ENCODE data around the gene ANKS1B. TPM values are rescaled to one million over a fixed set of nuclear protein-coding genes. Genes with fewer than 3 reads are reported as not detected.

ANKS1B gene
- total RNA-seq, 1 experiment from 2014 or later: 5.8 TPM

GRCh38 chr12:99067171-99067785 is 917.5 kb downstream of the ANKS1B start:
- H3K9me3 Mint-ChIP-seq: no peaks in the 10 kb centered on the region
- no peak overlapping the region for H3K27ac Mint-ChIP-seq
- POLR2A ChIA-PET: no interaction called here
- no peak for DNase-seq (ENCODE audit: low spot score)
- H3K27me3 Mint-ChIP-seq (ENCODE audit: low read depth): no peaks in the 10 kb centered on the region
- TF ChIP-seq, protein P1, sequence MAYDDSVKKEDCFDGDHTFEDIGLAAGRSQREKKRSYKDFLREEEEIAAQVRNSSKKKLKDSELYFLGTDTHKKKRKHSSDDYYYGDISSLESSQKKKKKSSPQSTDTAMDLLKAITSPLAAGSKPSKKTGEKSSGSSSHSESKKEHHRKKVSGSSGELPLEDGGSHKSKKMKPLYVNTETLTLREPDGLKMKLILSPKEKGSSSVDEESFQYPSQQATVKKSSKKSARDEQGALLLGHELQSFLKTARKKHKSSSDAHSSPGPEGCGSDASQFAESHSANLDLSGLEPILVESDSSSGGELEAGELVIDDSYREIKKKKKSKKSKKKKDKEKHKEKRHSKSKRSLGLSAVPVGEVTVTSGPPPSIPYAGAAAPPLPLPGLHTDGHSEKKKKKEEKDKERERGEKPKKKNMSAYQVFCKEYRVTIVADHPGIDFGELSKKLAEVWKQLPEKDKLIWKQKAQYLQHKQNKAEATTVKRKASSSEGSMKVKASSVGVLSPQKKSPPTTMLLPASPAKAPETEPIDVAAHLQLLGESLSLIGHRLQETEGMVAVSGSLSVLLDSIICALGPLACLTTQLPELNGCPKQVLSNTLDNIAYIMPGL (CRISPR knock-in tag; IDR thresholded peaks at IDR 0.05): no peak
- TF ChIP-seq ZNF423 (CRISPR knock-in tag; IDR thresholded peaks at IDR 0.05) (no peak), ZNF232 (CRISPR knock-in tag; IDR thresholded peaks at IDR 0.05) (no peak), FOXP4 (CRISPR knock-in tag; IDR thresholded peaks at IDR 0.05) (no peak), ZBTB43 (CRISPR knock-in tag; IDR thresholded peaks at IDR 0.05) (no peak), TP53 (CRISPR knock-in tag; IDR thresholded peaks at IDR 0.05) (no peak), GABPB1 (CRISPR knock-in tag; IDR thresholded peaks at IDR 0.05) (no peak), SP1 (CRISPR knock-in tag; conservative IDR thresholded peaks at IDR 0.05) (no peak), JUN (CRISPR knock-in tag; IDR thresholded peaks at IDR 0.05) (no peak), JAZF1 (CRISPR knock-in tag; IDR thresholded peaks at IDR 0.05) (no peak), CREM (CRISPR knock-in tag; IDR thresholded peaks at IDR 0.05) (no peak), IRF2 (CRISPR knock-in tag; IDR thresholded peaks at IDR 0.05; ENCODE audit: borderline replicate concordance, low read depth) (no peak), RELA (CRISPR knock-in tag; IDR thresholded peaks at IDR 0.05; ENCODE audit: borderline replicate concordance) (no peak), TEAD1 (CRISPR knock-in tag; IDR thresholded peaks at IDR 0.05) (no peak)
- TF ChIP-seq, protein P2, sequence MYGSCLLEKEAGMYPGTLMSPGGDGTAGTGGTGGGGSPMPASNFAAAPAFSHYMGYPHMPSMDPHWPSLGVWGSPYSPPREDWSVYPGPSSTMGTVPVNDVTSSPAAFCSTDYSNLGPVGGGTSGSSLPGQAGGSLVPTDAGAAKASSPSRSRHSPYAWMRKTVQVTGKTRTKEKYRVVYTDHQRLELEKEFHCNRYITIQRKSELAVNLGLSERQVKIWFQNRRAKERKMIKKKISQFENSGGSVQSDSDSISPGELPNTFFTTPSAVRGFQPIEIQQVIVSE (CRISPR knock-in tag; IDR thresholded peaks at IDR 0.05; ENCODE audit: borderline replicate concordance): no peak
- TF ChIP-seq, protein P3, sequence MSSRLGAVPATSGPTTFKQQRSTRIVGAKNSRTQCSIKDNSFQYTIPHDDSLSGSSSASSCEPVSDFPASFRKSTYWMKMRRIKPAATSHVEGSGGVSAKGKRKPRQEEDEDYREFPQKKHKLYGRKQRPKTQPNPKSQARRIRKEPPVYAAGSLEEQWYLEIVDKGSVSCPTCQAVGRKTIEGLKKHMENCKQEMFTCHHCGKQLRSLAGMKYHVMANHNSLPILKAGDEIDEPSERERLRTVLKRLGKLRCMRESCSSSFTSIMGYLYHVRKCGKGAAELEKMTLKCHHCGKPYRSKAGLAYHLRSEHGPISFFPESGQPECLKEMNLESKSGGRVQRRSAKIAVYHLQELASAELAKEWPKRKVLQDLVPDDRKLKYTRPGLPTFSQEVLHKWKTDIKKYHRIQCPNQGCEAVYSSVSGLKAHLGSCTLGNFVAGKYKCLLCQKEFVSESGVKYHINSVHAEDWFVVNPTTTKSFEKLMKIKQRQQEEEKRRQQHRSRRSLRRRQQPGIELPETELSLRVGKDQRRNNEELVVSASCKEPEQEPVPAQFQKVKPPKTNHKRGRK (CRISPR knock-in tag; IDR thresholded peaks at IDR 0.05; ENCODE audit: borderline replicate concordance): no peak
- no peak overlapping the region for H3K4me3 Mint-ChIP-seq
- H3K4me1 Mint-ChIP-seq: no peaks in the 10 kb centered on the region
- H3K36me3 Mint-ChIP-seq: no peaks in the 10 kb centered on the region
- CTCF ChIA-PET: interaction anchor here (0.6 kb wide), 1 partner anchor 9 kb away, joined by 4 read pairs; no protein-coding TSS in a partner anchor
- no peak for ATAC-seq

DNA sequence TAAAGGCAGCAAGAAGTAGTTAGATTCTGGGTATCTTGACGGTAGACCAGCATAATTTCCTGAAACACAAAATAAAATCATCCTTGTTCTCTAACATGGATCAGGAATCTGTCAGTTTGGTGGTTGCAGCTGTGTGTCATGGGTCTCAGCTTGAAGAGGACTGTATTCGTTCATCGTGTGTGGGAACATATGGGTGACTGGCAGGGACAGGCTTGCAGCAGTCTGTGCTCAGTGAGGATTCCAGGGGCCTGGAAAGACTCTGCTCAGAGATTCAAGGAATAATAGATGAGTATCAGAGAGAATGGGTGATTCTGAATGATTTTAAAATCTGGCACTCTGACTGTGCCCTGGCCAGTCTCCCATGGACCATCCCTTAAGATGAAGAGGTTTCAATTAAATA is 918.0 kb downstream of the ANKS1B start:
- DNase-seq (ENCODE audit: low spot score): no peak
- ATAC-seq: no peak
- Mint-ChIP-seq H3K4me1 (no peaks in the 10 kb centered on the region), H3K27me3 (ENCODE audit: low read depth) (no peaks in the 10 kb centered on the region), H3K27ac (no peak overlapping the region), H3K36me3 (no peaks in the 10 kb centered on the region), H3K4me3 (no peak overlapping the region), H3K9me3 (no peaks in the 10 kb centered on the region)
- POLR2A ChIA-PET: no interaction called here
- CTCF ChIA-PET: interaction anchor here (0.6 kb wide), 1 partner anchor 9 kb away, joined by 4 read pairs; no protein-coding TSS in a partner anchor
- TF ChIP-seq ATF2 (CRISPR knock-in tag; IDR thresholded peaks at IDR 0.05; ENCODE audit: borderline replicate concordance, low read depth) (no peak), NFYB (CRISPR knock-in tag; conservative IDR thresholded peaks at IDR 0.05; ENCODE audit: low read depth) (no peak), FOXP4 (CRISPR knock-in tag; IDR thresholded peaks at IDR 0.05) (no peak), GABPB1 (CRISPR knock-in tag; IDR thresholded peaks at IDR 0.05) (no peak), JUN (CRISPR knock-in tag; IDR thresholded peaks at IDR 0.05) (no peak)
- TF ChIP-seq, protein P4, sequence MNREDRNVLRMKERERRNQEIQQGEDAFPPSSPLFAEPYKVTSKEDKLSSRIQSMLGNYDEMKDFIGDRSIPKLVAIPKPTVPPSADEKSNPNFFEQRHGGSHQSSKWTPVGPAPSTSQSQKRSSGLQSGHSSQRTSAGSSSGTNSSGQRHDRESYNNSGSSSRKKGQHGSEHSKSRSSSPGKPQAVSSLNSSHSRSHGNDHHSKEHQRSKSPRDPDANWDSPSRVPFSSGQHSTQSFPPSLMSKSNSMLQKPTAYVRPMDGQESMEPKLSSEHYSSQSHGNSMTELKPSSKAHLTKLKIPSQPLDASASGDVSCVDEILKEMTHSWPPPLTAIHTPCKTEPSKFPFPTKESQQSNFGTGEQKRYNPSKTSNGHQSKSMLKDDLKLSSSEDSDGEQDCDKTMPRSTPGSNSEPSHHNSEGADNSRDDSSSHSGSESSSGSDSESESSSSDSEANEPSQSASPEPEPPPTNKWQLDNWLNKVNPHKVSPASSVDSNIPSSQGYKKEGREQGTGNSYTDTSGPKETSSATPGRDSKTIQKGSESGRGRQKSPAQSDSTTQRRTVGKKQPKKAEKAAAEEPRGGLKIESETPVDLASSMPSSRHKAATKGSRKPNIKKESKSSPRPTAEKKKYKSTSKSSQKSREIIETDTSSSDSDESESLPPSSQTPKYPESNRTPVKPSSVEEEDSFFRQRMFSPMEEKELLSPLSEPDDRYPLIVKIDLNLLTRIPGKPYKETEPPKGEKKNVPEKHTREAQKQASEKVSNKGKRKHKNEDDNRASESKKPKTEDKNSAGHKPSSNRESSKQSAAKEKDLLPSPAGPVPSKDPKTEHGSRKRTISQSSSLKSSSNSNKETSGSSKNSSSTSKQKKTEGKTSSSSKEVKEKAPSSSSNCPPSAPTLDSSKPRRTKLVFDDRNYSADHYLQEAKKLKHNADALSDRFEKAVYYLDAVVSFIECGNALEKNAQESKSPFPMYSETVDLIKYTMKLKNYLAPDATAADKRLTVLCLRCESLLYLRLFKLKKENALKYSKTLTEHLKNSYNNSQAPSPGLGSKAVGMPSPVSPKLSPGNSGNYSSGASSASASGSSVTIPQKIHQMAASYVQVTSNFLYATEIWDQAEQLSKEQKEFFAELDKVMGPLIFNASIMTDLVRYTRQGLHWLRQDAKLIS (CRISPR knock-in tag; IDR thresholded peaks at IDR 0.05; ENCODE audit: borderline replicate concordance): no peak
